Measurements from ENCODE around the gene SIGLEC6.

The SIGLEC6 gene

DNA sequence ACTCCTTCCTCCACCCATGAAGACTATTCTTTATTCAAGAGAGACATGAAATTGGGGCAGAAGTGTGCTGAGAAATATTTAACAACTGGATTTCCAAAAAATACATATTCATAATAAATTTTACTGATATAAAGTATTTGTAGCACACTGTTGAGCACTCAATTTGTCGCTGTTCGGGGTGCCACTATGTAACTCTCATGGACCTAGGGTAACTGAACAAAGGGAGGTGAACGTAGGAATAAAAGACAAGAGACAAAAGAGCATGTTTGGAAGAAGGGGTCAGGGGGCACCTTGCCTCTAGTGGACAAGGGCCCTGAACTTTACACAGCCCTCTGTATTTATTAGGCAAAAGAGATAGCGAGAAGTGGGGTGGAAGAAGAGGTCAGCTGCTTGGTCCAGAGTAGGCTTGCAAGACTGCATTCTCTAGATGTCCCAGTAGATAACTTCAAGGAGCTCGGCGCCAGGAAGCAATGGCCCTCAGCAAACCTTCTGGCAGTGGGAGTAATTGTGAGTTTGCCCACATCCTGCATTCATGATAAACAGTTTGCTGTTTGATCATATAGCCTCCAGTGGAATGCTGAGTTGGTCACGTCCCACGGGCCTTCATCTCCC is 35.1 kb upstream of the SIGLEC6 start:
- no peak for DNase-seq
- Histone ChIP-seq H3K36me3 (ENCODE audit: control insufficient read depth, insufficient read depth, low read length) (no peaks in the 10 kb centered on the region), H3K27ac (ENCODE audit: insufficient read depth, low read length, poor library complexity, severe bottlenecking) (no peak overlapping the region), H3K4me1 (ENCODE audit: control insufficient read depth, insufficient read depth, low read length, poor library complexity, severe bottlenecking) (peaks cover 3% of the 10 kb centered on the region), H3K9me3 (ENCODE audit: control insufficient read depth, low read length) (no peaks in the 10 kb centered on the region), H3K4me3 (ENCODE audit: insufficient read depth, low read depth, low read length, poor library complexity, severe bottlenecking) (no peak overlapping the region), H3K27me3 (replicated peaks; ENCODE audit: control insufficient read depth, insufficient read depth, low read length, poor library complexity, severe bottlenecking) (peaks cover 18% of the 10 kb centered on the region)

- H3K27ac ChIP-seq (ENCODE audit: insufficient read depth, low read length, poor library complexity, severe bottlenecking), result no peak overlapping the region
- no peaks in the 10 kb centered on the region for H3K36me3 ChIP-seq (ENCODE audit: control insufficient read depth, insufficient read depth, low read length)
- H3K9me3 ChIP-seq (ENCODE audit: control insufficient read depth, low read length), result no peaks in the 10 kb centered on the region
- no peak overlapping the region for H3K4me3 ChIP-seq (ENCODE audit: insufficient read depth, low read depth, low read length, poor library complexity, severe bottlenecking)
- H3K4me1 ChIP-seq (ENCODE audit: control insufficient read depth, insufficient read depth, low read length, poor library complexity, severe bottlenecking), result no peaks in the 10 kb centered on the region
- no peak for DNase-seq
- H3K27me3 ChIP-seq (replicated peaks; ENCODE audit: control insufficient read depth, insufficient read depth, low read length, poor library complexity, severe bottlenecking), result peaks cover 18% of the 10 kb centered on the region
Measured at GRCh38 chr19:51565583-51565982, 34.1 kb upstream of the SIGLEC6 start.

DNA sequence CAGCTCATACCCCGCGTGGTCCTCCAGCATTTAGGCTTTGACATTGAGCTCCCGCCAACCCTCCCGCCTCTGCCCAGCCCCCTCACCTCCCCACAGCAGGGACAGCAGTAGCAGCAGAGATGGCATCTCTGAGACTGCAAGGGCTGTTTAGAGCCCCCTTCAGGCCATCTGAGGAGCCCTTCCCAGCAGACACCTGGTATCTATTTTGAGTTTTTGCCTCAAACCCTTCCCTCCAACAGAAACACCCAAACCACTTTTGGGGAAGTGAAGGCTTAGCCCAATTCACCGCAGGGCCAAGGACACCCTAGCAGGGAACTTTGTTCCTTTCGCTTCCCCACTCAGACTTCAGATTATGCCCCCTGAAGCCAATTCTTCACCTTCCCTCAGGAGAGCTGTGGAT is 33.3 kb upstream of the SIGLEC6 start:
- no peak overlapping the region for H3K27ac ChIP-seq (ENCODE audit: insufficient read depth, low read length, poor library complexity, severe bottlenecking)
- H3K4me1 ChIP-seq (ENCODE audit: control insufficient read depth, insufficient read depth, low read length, poor library complexity, severe bottlenecking), result no peaks in the 10 kb centered on the region
- no peaks in the 10 kb centered on the region for H3K9me3 ChIP-seq (ENCODE audit: control insufficient read depth, low read length)
- no peaks in the 10 kb centered on the region for H3K36me3 ChIP-seq (ENCODE audit: control insufficient read depth, insufficient read depth, low read length)
- H3K27me3 ChIP-seq (replicated peaks; ENCODE audit: control insufficient read depth, insufficient read depth, low read length, poor library complexity, severe bottlenecking), result peaks cover 18% of the 10 kb centered on the region
- H3K4me3 ChIP-seq (ENCODE audit: insufficient read depth, low read depth, low read length, poor library complexity, severe bottlenecking), result no peak overlapping the region
- DNase-seq, result no peak

DNA sequence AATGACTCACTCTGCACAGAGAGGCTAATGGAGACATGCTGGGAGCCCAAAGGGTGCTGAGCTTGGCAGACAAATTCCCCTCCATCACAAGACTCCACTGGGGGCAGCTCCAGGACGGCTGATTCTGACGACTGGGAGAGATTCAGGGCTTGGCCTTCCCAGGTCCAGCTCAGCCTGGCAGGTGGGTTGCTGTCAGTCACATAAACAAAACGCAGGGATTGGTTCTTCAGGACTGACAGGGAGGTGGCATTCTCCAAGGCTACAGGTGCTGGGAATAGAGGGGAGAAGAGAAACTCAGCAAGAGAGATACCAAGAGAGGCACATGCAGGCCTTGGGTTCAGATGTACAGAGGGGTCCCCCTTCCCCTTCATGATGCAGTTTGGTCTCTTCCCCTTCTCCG is 28.9 kb upstream of the SIGLEC6 start:
- Histone ChIP-seq H3K4me1 (ENCODE audit: control insufficient read depth, insufficient read depth, low read length, poor library complexity, severe bottlenecking) (no peaks in the 10 kb centered on the region), H3K27ac (ENCODE audit: insufficient read depth, low read length, poor library complexity, severe bottlenecking) (no peak overlapping the region), H3K36me3 (ENCODE audit: control insufficient read depth, insufficient read depth, low read length) (no peaks in the 10 kb centered on the region), H3K27me3 (replicated peaks; ENCODE audit: control insufficient read depth, insufficient read depth, low read length, poor library complexity, severe bottlenecking) (peaks cover 13% of the 10 kb centered on the region), H3K9me3 (ENCODE audit: control insufficient read depth, low read length) (no peaks in the 10 kb centered on the region), H3K4me3 (ENCODE audit: insufficient read depth, low read depth, low read length, poor library complexity, severe bottlenecking) (no peak overlapping the region)
- no peak for DNase-seq

DNA sequence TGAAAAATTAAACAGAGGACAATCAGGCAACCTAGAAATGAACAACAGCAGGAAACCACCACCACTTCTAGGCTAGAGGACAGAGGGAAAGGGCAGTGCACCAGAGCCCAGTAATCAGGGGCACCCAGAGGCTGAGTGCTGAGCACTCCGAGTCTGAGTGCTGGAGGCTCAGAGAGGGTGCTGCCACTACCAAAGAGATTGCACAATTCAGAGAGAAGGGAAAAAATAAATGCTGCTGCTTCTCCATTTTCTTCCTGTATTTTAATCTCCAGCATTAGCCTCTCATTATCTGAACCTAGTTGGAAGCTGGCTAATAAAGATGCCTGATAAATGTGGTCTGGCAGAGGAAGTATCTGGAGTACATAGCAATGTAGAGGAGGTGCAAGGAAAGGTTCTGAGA is 27.8 kb upstream of the SIGLEC6 start:
- Histone ChIP-seq H3K27me3 (replicated peaks; ENCODE audit: control insufficient read depth, insufficient read depth, low read length, poor library complexity, severe bottlenecking) (peaks cover 7% of the 10 kb centered on the region), H3K36me3 (ENCODE audit: control insufficient read depth, insufficient read depth, low read length) (no peaks in the 10 kb centered on the region), H3K27ac (ENCODE audit: insufficient read depth, low read length, poor library complexity, severe bottlenecking) (no peak overlapping the region), H3K4me1 (ENCODE audit: control insufficient read depth, insufficient read depth, low read length, poor library complexity, severe bottlenecking) (no peaks in the 10 kb centered on the region), H3K4me3 (ENCODE audit: insufficient read depth, low read depth, low read length, poor library complexity, severe bottlenecking) (no peak overlapping the region), H3K9me3 (ENCODE audit: control insufficient read depth, low read length) (no peaks in the 10 kb centered on the region)
- DNase-seq, result no peak

- H3K4me3 ChIP-seq (ENCODE audit: insufficient read depth, low read depth, low read length, poor library complexity, severe bottlenecking), result no peak overlapping the region
- no peaks in the 10 kb centered on the region for H3K4me1 ChIP-seq (ENCODE audit: control insufficient read depth, insufficient read depth, low read length, poor library complexity, severe bottlenecking)
- no peaks in the 10 kb centered on the region for H3K9me3 ChIP-seq (ENCODE audit: control insufficient read depth, low read length)
- H3K27ac ChIP-seq (ENCODE audit: insufficient read depth, low read length, poor library complexity, severe bottlenecking), result no peak overlapping the region
- no peaks in the 10 kb centered on the region for H3K27me3 ChIP-seq (replicated peaks; ENCODE audit: control insufficient read depth, insufficient read depth, low read length, poor library complexity, severe bottlenecking)
- DNase-seq, result no peak
- H3K36me3 ChIP-seq (ENCODE audit: control insufficient read depth, insufficient read depth, low read length), result no peaks in the 10 kb centered on the region
Measured at GRCh38 chr19:51552996-51553725, 21.7 kb upstream of the SIGLEC6 start.

GRCh38 chr19:51552608-51552995 is 21.1 kb upstream of the SIGLEC6 start:
- no peak overlapping the region for H3K27ac ChIP-seq (ENCODE audit: insufficient read depth, low read length, poor library complexity, severe bottlenecking)
- H3K4me3 ChIP-seq (ENCODE audit: insufficient read depth, low read depth, low read length, poor library complexity, severe bottlenecking), result no peak overlapping the region
- H3K9me3 ChIP-seq (ENCODE audit: control insufficient read depth, low read length), result no peaks in the 10 kb centered on the region
- H3K27me3 ChIP-seq (replicated peaks; ENCODE audit: control insufficient read depth, insufficient read depth, low read length, poor library complexity, severe bottlenecking), result no peaks in the 10 kb centered on the region
- no peaks in the 10 kb centered on the region for H3K36me3 ChIP-seq (ENCODE audit: control insufficient read depth, insufficient read depth, low read length)
- no peaks in the 10 kb centered on the region for H3K4me1 ChIP-seq (ENCODE audit: control insufficient read depth, insufficient read depth, low read length, poor library complexity, severe bottlenecking)
- DNase-seq, result no peak

DNA sequence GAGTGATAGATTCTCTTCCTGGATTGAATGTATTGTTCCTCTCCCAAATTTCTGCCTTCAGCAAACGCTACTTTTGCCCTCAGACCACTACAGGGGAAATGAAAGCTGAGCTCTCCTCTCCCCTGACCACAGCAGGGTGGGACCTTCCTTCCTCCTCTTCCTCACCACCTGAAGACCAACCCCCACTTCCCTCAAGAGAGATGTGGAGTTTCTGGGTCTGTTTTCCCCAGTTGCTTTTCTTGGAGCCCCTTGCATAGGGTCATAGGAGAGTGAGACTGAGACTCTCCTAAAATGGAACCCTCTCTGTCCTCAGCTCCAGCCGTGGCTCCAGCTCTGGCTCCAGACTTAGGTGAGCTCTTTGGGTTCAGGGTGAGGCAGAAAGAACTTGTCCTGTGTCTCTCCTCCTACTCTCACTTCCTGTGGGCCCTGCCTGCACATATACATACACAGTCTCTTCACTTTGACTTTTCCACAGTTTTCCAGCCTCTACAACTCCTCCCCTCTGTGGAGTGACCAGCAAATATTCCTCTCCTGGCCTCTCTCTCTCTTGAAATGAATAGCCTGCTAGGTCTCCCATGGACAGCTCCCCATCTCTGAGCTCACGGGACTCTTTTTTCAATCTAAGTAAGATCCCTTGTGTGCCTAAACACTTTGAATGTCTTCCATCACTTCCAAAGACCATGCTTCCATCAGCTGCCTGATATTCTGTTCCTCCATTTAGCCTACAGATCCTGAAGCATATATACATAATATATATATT is 20.4 kb upstream of the SIGLEC6 start:
- H3K27ac ChIP-seq (ENCODE audit: insufficient read depth, low read length, poor library complexity, severe bottlenecking), result no peak overlapping the region
- no peak overlapping the region for H3K4me3 ChIP-seq (ENCODE audit: insufficient read depth, low read depth, low read length, poor library complexity, severe bottlenecking)
- no peak for DNase-seq
- H3K4me1 ChIP-seq (ENCODE audit: control insufficient read depth, insufficient read depth, low read length, poor library complexity, severe bottlenecking), result no peaks in the 10 kb centered on the region
- no peaks in the 10 kb centered on the region for H3K36me3 ChIP-seq (ENCODE audit: control insufficient read depth, insufficient read depth, low read length)
- H3K9me3 ChIP-seq (ENCODE audit: control insufficient read depth, low read length), result no peaks in the 10 kb centered on the region
- H3K27me3 ChIP-seq (replicated peaks; ENCODE audit: control insufficient read depth, insufficient read depth, low read length, poor library complexity, severe bottlenecking), result no peaks in the 10 kb centered on the region

DNA sequence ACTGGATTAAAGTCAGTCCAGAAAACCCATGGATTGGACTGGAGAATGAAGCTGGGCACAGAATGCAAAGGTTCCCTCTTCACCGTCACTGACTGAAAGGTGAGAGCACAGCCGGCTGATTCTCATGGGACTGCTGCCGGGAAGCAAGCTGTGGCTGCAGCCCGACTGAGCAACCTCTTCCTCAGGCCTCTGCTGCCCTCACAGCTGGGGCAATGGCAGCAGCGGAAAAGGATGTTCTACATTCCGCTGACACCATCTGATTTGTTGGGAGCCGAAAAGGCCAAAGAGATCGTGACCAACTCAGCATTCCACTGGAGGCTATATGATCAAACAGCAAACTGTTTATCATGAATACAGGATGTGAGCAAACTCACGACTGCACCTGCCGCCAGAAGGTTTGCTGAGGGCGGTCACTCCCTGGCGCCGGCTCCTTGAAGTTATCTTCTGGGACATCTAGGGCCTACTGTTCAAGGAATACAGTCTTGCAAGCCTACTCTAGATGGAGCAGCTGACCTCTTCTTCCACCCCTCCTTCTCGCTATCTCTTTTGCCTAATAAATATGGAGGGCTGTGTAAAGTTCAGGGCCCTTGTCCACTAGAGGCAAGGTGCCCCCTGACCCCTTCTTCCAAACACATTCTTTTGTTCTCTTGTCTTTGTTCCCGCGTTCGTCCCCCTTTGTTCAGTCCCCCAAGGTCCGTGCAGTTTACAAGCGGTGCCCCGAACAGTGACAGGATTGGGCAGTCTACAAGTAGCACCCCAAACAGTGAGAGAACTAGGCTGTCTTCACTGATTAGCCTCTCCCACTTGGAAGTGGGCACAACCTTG is 19.6 kb upstream of the SIGLEC6 start:
- Histone ChIP-seq H3K36me3 (ENCODE audit: control insufficient read depth, insufficient read depth, low read length) (no peaks in the 10 kb centered on the region), H3K4me3 (ENCODE audit: insufficient read depth, low read depth, low read length, poor library complexity, severe bottlenecking) (no peak overlapping the region), H3K4me1 (ENCODE audit: control insufficient read depth, insufficient read depth, low read length, poor library complexity, severe bottlenecking) (no peaks in the 10 kb centered on the region), H3K27me3 (replicated peaks; ENCODE audit: control insufficient read depth, insufficient read depth, low read length, poor library complexity, severe bottlenecking) (no peaks in the 10 kb centered on the region), H3K9me3 (ENCODE audit: control insufficient read depth, low read length) (no peaks in the 10 kb centered on the region), H3K27ac (ENCODE audit: insufficient read depth, low read length, poor library complexity, severe bottlenecking) (no peak overlapping the region)
- no peak for DNase-seq
